H9 (cell line): ENCODE measurements around the gene LCMT1. TPM values are rescaled to one million over a fixed set of nuclear protein-coding genes. Genes with fewer than 3 reads are reported as not detected.

Experiments used
- DNase-seq: peaks from one replicate; pipeline ENCODE4 v3.0.0-alpha.2; 2017
- H2AFZ ChIP-seq: one replicate; pipeline ENCODE4 v1.6.1; 2013; ENCODE audit warnings: mild to moderate bottlenecking, low read length, control low read depth, moderate library complexity
- H2AK5ac ChIP-seq: 2 replicates; pipeline ENCODE4 v1.6.1; 2013; ENCODE audit warnings: low read length, control low read depth, mixed read lengths; ENCODE audit not compliant: insufficient read length
- H2BK120ac ChIP-seq: one replicate; pipeline ENCODE4 v1.6.1; 2013; ENCODE audit warnings: low read depth, mild to moderate bottlenecking, low read length, control low read depth, inconsistent platforms; ENCODE audit not compliant: poor library complexity, severe bottlenecking
- H2BK12ac ChIP-seq: 2 replicates; pipeline ENCODE4 v1.6.1; 2013; ENCODE audit warnings: low read length, control low read depth, mixed read lengths, low read depth; ENCODE audit not compliant: insufficient read length
- H2BK15ac ChIP-seq: 2 replicates; pipeline ENCODE4 v1.6.1; 2013; ENCODE audit warnings: low read depth, low read length, control low read depth
- H2BK20ac ChIP-seq: one replicate; pipeline ENCODE4 v1.6.1; 2013; ENCODE audit warnings: low read depth, mild to moderate bottlenecking, low read length, control low read depth, inconsistent platforms; ENCODE audit not compliant: poor library complexity, severe bottlenecking
- H2BK5ac ChIP-seq: 2 replicates; pipeline ENCODE4 v1.6.1; 2013; ENCODE audit warnings: low read length, control low read depth, mixed read lengths; ENCODE audit not compliant: insufficient read length
- H3K14ac ChIP-seq: 2 replicates; pipeline ENCODE4 v1.6.1; 2013; ENCODE audit warnings: low read length, control low read depth; ENCODE audit not compliant: insufficient read depth
- H3K18ac ChIP-seq: 2 replicates; pipeline ENCODE4 v1.6.1; 2013; ENCODE audit warnings: low read depth, mild to moderate bottlenecking, mixed read lengths, low read length, control low read depth; ENCODE audit not compliant: insufficient read length
- H3K23ac ChIP-seq: 2 replicates; pipeline ENCODE4 v1.6.1; 2013; ENCODE audit warnings: low read length, control low read depth, mixed read lengths, low read depth; ENCODE audit not compliant: insufficient read length
- H3K23me2 ChIP-seq: 2 replicates; pipeline ENCODE4 v1.6.1; 2013; ENCODE audit warnings: low read depth, mild to moderate bottlenecking, mixed read lengths, low read length, control low read depth; ENCODE audit not compliant: insufficient read length, poor library complexity, severe bottlenecking
- H3K27ac ChIP-seq: 2 replicates; pipeline ENCODE4 v1.5.1; 2013; ENCODE audit warnings: low read length, control low read depth, mixed read lengths, low read depth; ENCODE audit not compliant: insufficient read length
- H3K27me3 ChIP-seq: 2 replicates; pipeline ENCODE4 v1.6.1; 2013; ENCODE audit warnings: low read length, control low read depth, inconsistent platforms; ENCODE audit not compliant: insufficient read depth
- H3K4ac ChIP-seq: 2 replicates; pipeline ENCODE4 v1.6.1; 2013; ENCODE audit warnings: low read depth, mild to moderate bottlenecking, control low read depth, inconsistent platforms, low read length, moderate library complexity
- H3K4me1 ChIP-seq: 2 replicates; pipeline ENCODE4 v1.6.1; 2013; ENCODE audit warnings: low read length, control low read depth, inconsistent platforms; ENCODE audit not compliant: insufficient read depth
- H3K4me2 ChIP-seq: 2 replicates; pipeline ENCODE4 v1.6.1; 2013; ENCODE audit warnings: low read length, control low read depth, mixed read lengths; ENCODE audit not compliant: insufficient read length, insufficient read depth
- H3K56ac ChIP-seq: 2 replicates; pipeline ENCODE4 v1.6.1; 2013; ENCODE audit warnings: low read depth, mild to moderate bottlenecking, mixed read lengths, low read length, control low read depth; ENCODE audit not compliant: insufficient read length
- H3K79me1 ChIP-seq: 2 replicates; pipeline ENCODE4 v1.6.1; 2013; ENCODE audit warnings: low read depth, mild to moderate bottlenecking, moderate library complexity, low read length, control low read depth, inconsistent platforms; ENCODE audit not compliant: insufficient read depth, poor library complexity, severe bottlenecking
- H3K79me2 ChIP-seq: 2 replicates; pipeline ENCODE4 v1.6.1; 2013; ENCODE audit warnings: low read length, control low read depth, inconsistent platforms; ENCODE audit not compliant: insufficient read depth
- H3K9ac ChIP-seq: 2 replicates; pipeline ENCODE4 v1.6.1; 2013; ENCODE audit warnings: low read length, control low read depth, mixed read lengths; ENCODE audit not compliant: insufficient read length; ENCODE audit errors: extremely low read depth
- H3K9me3 ChIP-seq: one replicate; pipeline ENCODE4 v1.6.1; 2013; ENCODE audit warnings: low read depth, low read length, inconsistent platforms; ENCODE audit not compliant: control insufficient read depth
- H3T11ph ChIP-seq: one replicate; pipeline ENCODE4 v1.6.1; 2013; ENCODE audit warnings: mild to moderate bottlenecking, low read length, control low read depth, inconsistent platforms
- H4K20me1 ChIP-seq: one replicate; pipeline ENCODE4 v1.6.1; 2013; ENCODE audit not compliant: control insufficient read depth, insufficient read length, insufficient read depth
- H4K5ac ChIP-seq: 2 replicates; pipeline ENCODE4 v1.6.1; 2013; ENCODE audit warnings: low read depth, mild to moderate bottlenecking, mixed read lengths, low read length, control low read depth; ENCODE audit not compliant: insufficient read length
- H4K8ac ChIP-seq: replicated peaks from 2 replicates; pipeline ENCODE4 v1.6.1; 2013; ENCODE audit warnings: low read length, control low read depth, mixed read lengths, low read depth; ENCODE audit not compliant: insufficient read length
- H4K91ac ChIP-seq: 2 replicates; pipeline ENCODE4 v1.6.1; 2013; ENCODE audit warnings: low read depth, mild to moderate bottlenecking, moderate library complexity, mixed read lengths, low read length, control low read depth; ENCODE audit not compliant: insufficient read length
- H3K27ac Mint-ChIP-seq, 3 experiments: 2 replicates in 2 of 3; 3 replicates in 1 of 3; pipeline ENCODE4 v1.8.0; 2020 to 2021; ENCODE audit warnings: mixed read lengths in 3 of 3, mild to moderate bottlenecking in 1 of 3, moderate library complexity in 1 of 3
- H3K27me3 Mint-ChIP-seq: 2 replicates; pipeline ENCODE4 v1.8.0; 2021; ENCODE audit warnings: low read depth, mild to moderate bottlenecking, moderate library complexity, mixed read lengths
- H3K36me3 Mint-ChIP-seq, 3 experiments: 2 replicates in 2 of 3; 3 replicates in 1 of 3; pipeline ENCODE4 v1.8.0; 2020 to 2021; ENCODE audit warnings: low read depth in 3 of 3, mixed read lengths in 3 of 3; ENCODE audit not compliant: insufficient read depth in 1 of 3
- H3K4me1 Mint-ChIP-seq, 2 experiments: 2 replicates each; pipeline ENCODE4 v1.8.0; 2020; ENCODE audit warnings: mixed read lengths in 2 of 2
- H3K4me3 Mint-ChIP-seq, 2 experiments: 2 replicates in 1 of 2; 3 replicates in 1 of 2; pipeline ENCODE4 v1.8.0; 2020 to 2021; ENCODE audit warnings: mild to moderate bottlenecking in 2 of 2, mixed read lengths in 2 of 2, moderate library complexity in 1 of 2
- H3K9me3 Mint-ChIP-seq, 2 experiments: 2 replicates in 1 of 2; 3 replicates in 1 of 2; pipeline ENCODE4 v1.8.0; 2020; ENCODE audit warnings: mild to moderate bottlenecking in 2 of 2, mixed read lengths in 2 of 2, moderate library complexity in 1 of 2
- CTCF ChIP-seq: fragments of 200-600 bp; sonication (generic); conservative IDR thresholded peaks from 3 replicates; pipeline ENCODE4 v1.8.0; 2021; ENCODE audit warnings: antibody characterized with exemption, mild to moderate bottlenecking
- WGBS: extraction: QIAGEN DNeasy Blood & Tissue Kit; methylation state at CpG from one replicate; pipeline ENCODE4 v1.1.7; 2013; ENCODE audit warnings: missing lambda C conversion rate, low lambda C conversion rate, mixed read lengths; ENCODE audit not compliant: insufficient read length; ENCODE audit errors: extremely low coverage; 5-methylcytosine and 5-hydroxymethylcytosine counted together
- total RNA-seq: library from RNA; stranded (reverse); gene quantifications from 2 replicates; pipeline ENCODE4 v1.2.1, GENCODE V29; 2021

Gene LCMT1
- total RNA-seq, 1 experiment from 2014 or later, result 81.2 TPM

- H2BK5ac ChIP-seq, result no peak overlapping the region
- no peak overlapping the region for H3T11ph ChIP-seq
- H3K23ac ChIP-seq, result no peak overlapping the region
- no peak overlapping the region for H3K27ac Mint-ChIP-seq
- no peak overlapping the region for H2BK20ac ChIP-seq
- no peak overlapping the region for H4K91ac ChIP-seq
- no peaks in the 10 kb centered on the region for H3K79me2 ChIP-seq
- no peak overlapping the region for H3K14ac ChIP-seq
- no peak overlapping the region for H4K5ac ChIP-seq
- H3K18ac ChIP-seq, result no peak overlapping the region
- H3K9me3 ChIP-seq, result no peaks in the 10 kb centered on the region
- no peak overlapping the region for H3K4me3 Mint-ChIP-seq
- no peaks in the 10 kb centered on the region for H4K20me1 ChIP-seq
- no peaks in the 10 kb centered on the region for H3K79me1 ChIP-seq
- no peak overlapping the region for H2BK12ac ChIP-seq
- TF ChIP-seq CTCF, result no peak
- no peaks in the 10 kb centered on the region for H3K27me3 ChIP-seq
- no peak overlapping the region for H3K4me2 ChIP-seq
- H2AFZ ChIP-seq, result no peak overlapping the region
- peaks cover 17 to 70% (median 66%) of the 10 kb centered on the region in 3 experiments; a peak in 6 of 7 replicates for H3K36me3 Mint-ChIP-seq
- no peak overlapping the region for H3K4ac ChIP-seq
- no peak overlapping the region for H2BK120ac ChIP-seq
- H2BK15ac ChIP-seq, result no peak overlapping the region
- H3K27ac ChIP-seq, result no peak overlapping the region
- no peak overlapping the region for H3K56ac ChIP-seq
- H3K27me3 Mint-ChIP-seq, result no peaks in the 10 kb centered on the region
- H3K9ac ChIP-seq, result no peak overlapping the region
- no peaks in the 10 kb centered on the region for H3K23me2 ChIP-seq
- no peaks in the 10 kb centered on the region for H3K4me1 Mint-ChIP-seq
- no CpG with 5 or more reads among the region's 8 CpGs for WGBS
- no peaks in the 10 kb centered on the region for H3K4me1 ChIP-seq
- no peak overlapping the region for H2AK5ac ChIP-seq
- no peaks in the 10 kb centered on the region for H3K9me3 Mint-ChIP-seq
- no peak overlapping the region for H4K8ac ChIP-seq
- no peak for DNase-seq
Observed at GRCh38 chr16:25157271-25157875, 45.8 kb downstream of the LCMT1 start.
